NOMO-1 treated with DMSO at 0.1 percent for 48 hours (cell line): ENCODE measurements around the gene MACROD2.
"Not testable (repeated sequence)": the region's sequence is repeated elsewhere in the genome, so short reads cannot be mapped to it uniquely, and the experiment has no call there.

Experiments
- DNase-seq: peaks from one replicate; lab custom pipeline; 2025; ENCODE audit not compliant: unreplicated experiment; lab: John Stamatoyannopoulos, UW

MACROD2 gene

GRCh38 chr20:15535863-15536262 is 1540.5 kb downstream of the MACROD2 start:
- DNase-seq, result no peak

DNA sequence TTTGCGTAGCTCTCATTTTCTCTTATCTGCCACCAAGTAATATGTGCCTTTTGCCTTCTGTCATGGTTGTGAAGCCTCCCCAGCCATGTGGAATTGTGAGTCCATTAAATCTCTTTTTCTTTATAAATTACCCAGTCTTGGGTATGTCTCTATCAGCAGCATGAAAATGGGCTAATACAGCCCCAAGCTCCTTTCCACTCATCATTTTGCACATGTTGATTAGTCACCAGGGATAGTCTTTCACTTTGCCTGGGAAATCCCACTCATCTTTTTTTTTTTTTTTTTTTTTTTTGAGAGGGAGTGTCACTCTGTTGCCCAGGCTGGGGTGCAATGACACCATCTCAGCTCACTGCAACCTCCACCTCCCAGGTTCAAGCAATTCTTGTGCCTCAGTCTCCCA is 1541.9 kb downstream of the MACROD2 start:
- not testable (repeated sequence) for DNase-seq

DNA sequence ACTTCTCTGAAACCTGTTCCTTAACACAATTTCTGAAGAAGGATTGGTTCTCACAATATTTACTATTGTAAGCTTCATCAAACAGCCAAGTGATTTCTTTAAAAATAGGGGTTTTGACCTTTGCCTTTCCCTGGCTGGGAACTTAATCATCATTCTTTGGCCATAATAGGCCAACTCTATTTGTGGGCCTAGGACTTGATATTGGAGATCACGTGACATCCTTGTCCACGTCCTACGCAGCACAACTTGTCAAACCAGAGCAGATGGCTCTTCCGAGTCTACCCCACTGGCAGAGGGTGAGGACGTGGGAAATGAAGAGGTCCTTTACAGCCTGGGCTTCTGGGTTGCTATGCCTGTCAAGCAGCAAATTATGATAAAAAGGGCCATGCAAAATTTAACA is 1547.3 kb downstream of the MACROD2 start:
- DNase-seq, result no peak

DNA sequence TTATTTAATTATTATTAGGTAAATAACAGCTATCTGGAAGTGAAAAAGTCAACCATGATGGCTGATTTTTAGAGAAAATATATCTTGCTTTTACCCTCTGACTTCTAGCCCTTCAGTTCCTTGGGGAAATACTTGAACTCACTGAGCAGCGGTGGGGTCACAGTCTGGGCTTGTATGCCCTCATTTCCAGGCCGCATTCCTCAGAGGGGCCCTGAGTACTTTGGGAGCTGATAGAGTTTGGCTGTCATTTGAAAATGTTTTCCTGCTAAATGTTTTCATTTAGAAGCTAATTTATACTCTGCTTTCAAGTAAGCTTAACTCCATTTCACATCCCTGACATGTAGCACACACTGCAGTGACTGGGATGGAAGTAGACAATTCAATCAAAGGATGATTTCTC is 1549.4 kb downstream of the MACROD2 start:
- no peak for DNase-seq

DNA sequence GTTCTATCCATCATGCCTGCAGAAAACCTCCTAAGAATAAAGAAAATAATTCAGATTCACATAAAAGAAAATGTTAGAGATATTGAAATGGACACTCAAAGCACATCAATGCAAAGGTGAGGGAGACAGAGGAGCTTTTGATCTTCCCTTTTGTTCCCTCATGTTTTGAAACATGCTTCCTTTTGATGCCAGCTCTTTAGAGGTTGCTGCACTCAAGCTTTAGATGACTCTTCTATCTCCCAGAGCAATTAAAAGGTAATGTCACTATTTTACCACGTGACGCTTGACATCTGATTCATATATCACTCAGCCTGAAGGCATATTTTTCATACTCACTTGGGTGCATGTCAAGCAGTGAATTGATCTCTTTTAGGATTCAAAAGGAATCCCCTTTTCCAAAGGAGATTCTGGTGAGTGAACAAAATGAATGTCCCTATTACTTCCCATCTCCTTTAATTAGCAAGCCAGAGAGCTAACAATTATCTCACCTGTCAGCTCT is 1551.3 kb downstream of the MACROD2 start:
- no peak for DNase-seq

DNA sequence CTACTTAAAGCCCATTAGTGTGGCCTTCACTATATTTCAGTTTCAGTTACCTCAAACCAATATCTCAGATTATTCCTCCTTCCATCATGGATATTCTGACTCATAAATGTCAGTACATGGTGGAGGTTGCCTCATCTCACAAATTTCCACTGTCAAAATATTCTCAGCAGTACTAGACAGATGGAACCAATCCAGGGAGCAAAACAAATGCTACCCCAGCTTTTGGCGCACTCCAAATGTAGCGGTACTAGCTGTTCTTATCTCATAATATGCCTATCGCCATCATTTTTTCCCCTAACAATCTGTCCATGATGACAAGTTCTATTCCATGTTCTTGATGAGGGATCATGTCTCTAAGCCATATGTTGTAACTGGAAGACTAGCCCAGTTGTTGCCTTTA is 1551.8 kb downstream of the MACROD2 start:
- no peak for DNase-seq

- DNase-seq, result no peak
Observed at GRCh38 chr20:15550116-15550870, 1555.0 kb downstream of the MACROD2 start.

GRCh38 chr20:15555913-15556312 is 1560.6 kb downstream of the MACROD2 start:
- no peak for DNase-seq

- DNase-seq, result no peak
Observed at GRCh38 chr20:15556869-15557268, 1561.6 kb downstream of the MACROD2 start.

GRCh38 chr20:15561070-15561569 is 1565.8 kb downstream of the MACROD2 start:
- DNase-seq, result no peak

DNA sequence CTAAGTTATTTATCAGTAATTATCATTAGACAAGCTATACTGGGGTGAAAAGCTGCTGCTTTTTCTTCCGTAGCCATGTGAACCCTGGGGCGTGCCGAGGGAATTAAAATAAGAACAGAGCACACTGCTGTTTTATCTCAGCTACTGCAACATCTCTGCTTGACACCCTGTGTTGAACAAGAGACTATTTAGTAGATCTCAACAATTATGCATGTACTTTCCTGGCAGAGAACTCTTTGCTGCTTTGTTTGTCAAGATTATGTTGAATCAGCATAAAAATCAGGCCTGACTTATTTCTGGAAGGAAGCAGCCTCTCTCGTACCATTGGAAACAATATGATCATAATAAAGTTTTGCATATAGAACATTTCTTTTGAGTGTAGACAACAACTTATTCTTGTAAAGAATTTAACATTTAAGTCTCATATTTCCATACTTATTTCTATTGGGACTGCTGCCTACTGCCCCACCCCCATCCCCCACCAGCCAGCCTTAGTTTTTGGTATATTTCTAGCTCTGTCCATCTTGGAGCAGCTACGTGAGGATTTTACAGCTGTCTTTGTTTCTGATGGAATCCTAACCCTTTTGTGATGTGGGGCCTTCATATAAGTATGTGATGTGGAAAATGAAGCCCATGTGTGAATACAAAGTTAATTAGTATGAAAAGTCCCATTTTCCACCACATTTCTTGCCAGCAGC is 1566.5 kb downstream of the MACROD2 start:
- no peak for DNase-seq

DNA sequence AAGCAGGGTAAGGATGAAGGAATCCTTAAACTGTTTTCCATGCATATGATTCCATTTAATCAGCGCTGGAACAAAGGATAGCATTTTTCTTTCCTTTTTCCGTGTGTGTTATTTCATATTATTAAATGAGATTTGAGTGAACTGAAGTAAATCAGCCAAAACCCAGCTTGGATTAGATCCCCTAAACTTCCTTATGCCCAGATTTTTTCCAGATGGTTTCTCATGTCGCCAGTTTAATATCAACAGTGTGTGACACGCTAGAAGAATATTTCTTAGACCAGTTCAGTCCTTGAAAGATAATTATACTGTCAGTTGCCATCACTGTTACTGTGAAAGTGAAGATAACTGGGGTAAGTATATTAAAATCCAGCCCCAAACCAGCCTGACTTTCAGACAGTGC is 1568.5 kb downstream of the MACROD2 start:
- no peak for DNase-seq

DNA sequence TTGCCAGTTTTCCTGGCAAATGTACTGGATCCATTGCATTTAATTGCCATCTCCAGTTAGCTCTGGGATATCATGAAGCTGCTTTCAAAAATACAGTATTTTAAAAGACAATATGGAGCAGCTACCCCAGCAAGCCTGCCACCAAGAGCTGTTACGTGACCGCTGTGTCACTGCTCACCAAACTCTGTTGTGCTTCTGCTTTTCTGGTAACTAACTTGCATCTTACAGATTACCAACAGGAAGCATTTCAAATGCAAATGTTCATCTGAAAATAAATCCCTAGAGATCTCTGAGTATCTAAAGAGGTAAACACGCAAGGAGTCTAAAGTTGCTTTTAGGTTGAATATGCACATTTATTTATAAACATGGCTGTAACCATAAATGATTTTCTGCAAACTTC is 1569.7 kb downstream of the MACROD2 start:
- peak; percentile 73 for DNase-seq

DNA sequence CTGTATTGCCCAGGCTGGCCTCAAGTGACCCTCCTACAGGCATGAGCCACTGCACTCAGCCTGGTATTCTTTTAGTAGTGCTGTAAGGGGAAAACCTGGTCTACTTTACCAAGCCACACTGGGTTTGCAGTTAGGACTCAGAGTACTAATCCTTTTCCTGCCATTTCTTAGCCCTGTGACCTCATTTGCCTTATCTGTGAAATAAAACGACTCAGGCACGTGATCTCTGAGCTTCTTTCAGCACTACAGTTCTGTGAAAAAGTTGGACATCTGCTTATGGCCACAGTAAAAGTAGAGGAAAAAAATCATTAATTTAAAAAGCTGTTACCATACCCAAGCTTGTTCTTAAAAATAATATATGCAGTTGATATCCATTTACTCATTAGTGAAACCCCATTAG is 1570.5 kb downstream of the MACROD2 start:
- no peak for DNase-seq

GRCh38 chr20:15567219-15567618 is 1571.9 kb downstream of the MACROD2 start:
- no peak for DNase-seq

- no peak for DNase-seq
Observed at GRCh38 chr20:15570156-15570555, 1574.8 kb downstream of the MACROD2 start.

DNA sequence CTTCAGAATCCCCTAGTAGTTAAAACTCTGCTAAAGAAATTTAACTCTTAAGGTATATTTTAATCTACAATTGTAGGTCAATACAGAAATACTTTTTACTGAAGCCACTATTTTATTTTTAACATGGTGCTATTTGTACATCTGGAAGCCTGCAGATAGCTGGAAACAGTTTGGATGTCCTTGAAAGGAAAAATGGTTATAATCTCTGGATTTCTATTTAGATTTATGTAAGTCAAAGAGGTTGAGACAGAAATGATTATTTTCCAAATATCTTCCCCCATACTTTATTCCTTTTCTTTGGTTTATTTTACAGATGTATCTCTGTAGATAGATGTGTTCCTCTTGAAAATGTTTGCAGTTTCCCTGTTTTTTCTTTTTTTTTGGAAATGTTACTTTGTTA is 1575.7 kb downstream of the MACROD2 start:
- no peak for DNase-seq

GRCh38 chr20:15575255-15575654 is 1579.9 kb downstream of the MACROD2 start:
- no peak for DNase-seq

GRCh38 chr20:15576411-15576810 is 1581.1 kb downstream of the MACROD2 start:
- DNase-seq, result no peak

DNA sequence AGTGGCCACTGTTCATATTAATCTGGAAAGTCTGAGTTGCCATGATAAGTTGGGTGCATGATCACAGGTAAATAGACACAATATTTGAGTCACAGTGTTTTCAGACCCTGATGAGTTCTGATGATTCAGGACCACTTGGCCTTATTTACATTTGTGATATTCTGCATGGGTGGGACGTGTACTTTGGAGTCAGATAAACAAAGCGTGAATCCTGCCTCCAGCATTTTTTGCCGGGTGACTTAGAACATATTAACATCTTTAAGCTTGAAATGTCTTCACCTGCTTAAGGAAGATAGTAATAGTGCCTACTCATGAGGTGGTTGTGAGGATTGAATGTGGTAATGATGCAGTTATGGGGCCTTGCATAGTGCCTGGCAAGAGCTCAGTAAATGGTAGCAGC is 1582.8 kb downstream of the MACROD2 start:
- no peak for DNase-seq

DNA sequence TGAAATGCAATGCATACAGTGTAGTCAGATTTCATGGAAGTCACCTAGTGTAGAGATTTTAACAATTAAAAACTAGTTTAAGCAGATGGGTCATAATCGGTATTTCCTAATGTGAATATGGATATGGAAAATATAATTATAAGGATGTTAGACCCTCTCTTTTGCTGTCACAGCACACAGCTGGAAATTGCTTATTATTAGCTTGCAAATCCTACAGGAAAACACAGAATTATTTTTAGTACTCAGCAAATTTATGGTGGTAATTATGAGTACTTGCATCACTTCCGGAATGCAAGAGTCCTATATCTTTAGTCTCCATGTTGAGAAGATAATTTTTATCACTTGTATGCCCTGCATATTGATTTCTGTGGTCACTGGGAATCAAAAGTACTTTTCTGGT is 1584.4 kb downstream of the MACROD2 start:
- peak; percentile 1 for DNase-seq

- no peak for DNase-seq
Observed at GRCh38 chr20:15582146-15582760, 1586.9 kb downstream of the MACROD2 start.
